ENCODE data around the gene SHISA2.

SHISA2 gene

GRCh38 chr13:26062853-26063444 lies 11.1 kb upstream of the SHISA2 start:
- DNase-seq (ENCODE audit: insufficient read length, low spot score) (no peak), FAIRE-seq (no peak)
- TF ChIP-seq TAF1 (IDR thresholded peaks at IDR 0.05; ENCODE audit: low read depth, low read length) (no peak), PAX5 (IDR thresholded peaks at IDR 0.05; ENCODE audit: insufficient read depth, low read length, severe bottlenecking) (no peak), SPI1 (IDR thresholded peaks at IDR 0.05; ENCODE audit: low read depth, low read length) (no peak), POU2F2 (IDR thresholded peaks at IDR 0.05; ENCODE audit: low read depth, low read length) (no peak), POLR2A (IDR thresholded peaks at IDR 0.05; ENCODE audit: low read depth, low read length) (no peak), POLR2AphosphoS5 (IDR thresholded peaks at IDR 0.05; ENCODE audit: low read depth, low read length) (no peak)

- FAIRE-seq (no peak), DNase-seq (ENCODE audit: insufficient read length, low spot score) (no peak)
- TF ChIP-seq TAF1 (IDR thresholded peaks at IDR 0.05; ENCODE audit: low read depth, low read length), result no peak
- TF ChIP-seq PAX5 (IDR thresholded peaks at IDR 0.05; ENCODE audit: insufficient read depth, low read length, severe bottlenecking), result no peak
- TF ChIP-seq POLR2A (IDR thresholded peaks at IDR 0.05; ENCODE audit: low read depth, low read length), result no peak
- TF ChIP-seq SPI1 (IDR thresholded peaks at IDR 0.05; ENCODE audit: low read depth, low read length), result no peak
- no peak for TF ChIP-seq POLR2AphosphoS5 (IDR thresholded peaks at IDR 0.05; ENCODE audit: low read depth, low read length)
- TF ChIP-seq POU2F2 (IDR thresholded peaks at IDR 0.05; ENCODE audit: low read depth, low read length), result no peak
These were observed 10.1 kb upstream of the SHISA2 start for GRCh38 chr13:26061947-26062346.

DNA sequence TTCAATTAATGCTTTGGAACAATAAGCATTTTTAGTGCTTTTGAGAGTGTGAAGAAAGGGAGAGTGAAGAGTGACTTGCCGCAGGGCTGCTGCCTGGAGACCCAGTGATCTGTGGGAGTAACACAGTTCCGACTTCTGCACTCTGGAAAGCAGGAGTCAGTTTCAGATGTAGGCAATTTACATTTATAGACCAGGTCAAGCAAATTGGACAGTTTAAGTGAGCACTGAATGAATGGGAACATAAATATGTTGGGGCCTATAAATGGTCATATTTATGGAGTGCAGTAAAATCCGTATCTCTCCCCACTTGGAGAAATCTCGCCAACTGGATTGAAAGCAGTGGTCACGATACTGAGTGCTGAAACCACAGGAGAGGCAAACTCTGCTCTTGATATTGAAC lies 9.4 kb upstream of the SHISA2 start:
- TF ChIP-seq TAF1 (IDR thresholded peaks at IDR 0.05; ENCODE audit: low read depth, low read length), result no peak
- TF ChIP-seq POU2F2 (IDR thresholded peaks at IDR 0.05; ENCODE audit: low read depth, low read length), result no peak
- no peak for TF ChIP-seq POLR2AphosphoS5 (IDR thresholded peaks at IDR 0.05; ENCODE audit: low read depth, low read length)
- TF ChIP-seq POLR2A (IDR thresholded peaks at IDR 0.05; ENCODE audit: low read depth, low read length), result no peak
- no peak for TF ChIP-seq PAX5 (IDR thresholded peaks at IDR 0.05; ENCODE audit: insufficient read depth, low read length, severe bottlenecking)
- TF ChIP-seq SPI1 (IDR thresholded peaks at IDR 0.05; ENCODE audit: low read depth, low read length), result no peak
- DNase-seq (ENCODE audit: insufficient read length, low spot score), result no peak
- no peak for FAIRE-seq

DNA sequence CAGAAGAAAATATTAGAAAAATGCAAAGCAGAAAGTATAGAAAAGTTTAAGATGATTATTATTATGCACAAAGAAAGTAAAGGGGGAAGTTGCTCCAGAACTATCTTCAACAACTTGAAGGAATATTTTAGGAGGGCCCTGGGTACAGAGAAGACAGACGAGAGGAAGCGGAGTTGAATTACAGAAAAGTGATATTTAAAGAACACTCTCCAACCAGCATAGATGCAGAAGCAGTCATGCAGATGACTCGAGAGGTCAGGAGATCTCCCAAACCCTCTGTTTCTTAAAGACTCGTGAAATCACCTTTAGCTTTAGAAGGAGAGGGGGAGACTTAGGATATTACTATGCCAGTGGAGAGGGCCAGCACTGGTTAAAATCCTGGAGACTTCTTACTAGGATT lies 8.5 kb upstream of the SHISA2 start:
- no peak for TF ChIP-seq POLR2A (IDR thresholded peaks at IDR 0.05; ENCODE audit: low read depth, low read length)
- TF ChIP-seq POLR2AphosphoS5 (IDR thresholded peaks at IDR 0.05; ENCODE audit: low read depth, low read length), result no peak
- TF ChIP-seq PAX5 (IDR thresholded peaks at IDR 0.05; ENCODE audit: insufficient read depth, low read length, severe bottlenecking), result no peak
- no peak for TF ChIP-seq TAF1 (IDR thresholded peaks at IDR 0.05; ENCODE audit: low read depth, low read length)
- TF ChIP-seq SPI1 (IDR thresholded peaks at IDR 0.05; ENCODE audit: low read depth, low read length), result no peak
- no peak for TF ChIP-seq POU2F2 (IDR thresholded peaks at IDR 0.05; ENCODE audit: low read depth, low read length)
- DNase-seq (ENCODE audit: insufficient read length, low spot score) (no peak), FAIRE-seq (no peak)

GRCh38 chr13:26058704-26059103 lies 6.9 kb upstream of the SHISA2 start:
- DNase-seq (ENCODE audit: insufficient read length, low spot score) (no peak), FAIRE-seq (no peak)
- TF ChIP-seq POLR2A (IDR thresholded peaks at IDR 0.05; ENCODE audit: low read depth, low read length) (no peak), TAF1 (IDR thresholded peaks at IDR 0.05; ENCODE audit: low read depth, low read length) (no peak), POLR2AphosphoS5 (IDR thresholded peaks at IDR 0.05; ENCODE audit: low read depth, low read length) (no peak), SPI1 (IDR thresholded peaks at IDR 0.05; ENCODE audit: low read depth, low read length) (no peak), PAX5 (IDR thresholded peaks at IDR 0.05; ENCODE audit: insufficient read depth, low read length, severe bottlenecking) (no peak), POU2F2 (IDR thresholded peaks at IDR 0.05; ENCODE audit: low read depth, low read length) (no peak)

- TF ChIP-seq POLR2AphosphoS5 (IDR thresholded peaks at IDR 0.05; ENCODE audit: low read depth, low read length) (no peak), PAX5 (IDR thresholded peaks at IDR 0.05; ENCODE audit: insufficient read depth, low read length, severe bottlenecking) (no peak), SPI1 (IDR thresholded peaks at IDR 0.05; ENCODE audit: low read depth, low read length) (no peak), TAF1 (IDR thresholded peaks at IDR 0.05; ENCODE audit: low read depth, low read length) (no peak), POLR2A (IDR thresholded peaks at IDR 0.05; ENCODE audit: low read depth, low read length) (no peak), POU2F2 (IDR thresholded peaks at IDR 0.05; ENCODE audit: low read depth, low read length) (no peak)
- DNase-seq (ENCODE audit: insufficient read length, low spot score) (no peak), FAIRE-seq (no peak)
These were observed 3.1 kb upstream of the SHISA2 start for GRCh38 chr13:26054896-26055295.

- TF ChIP-seq SPI1 (IDR thresholded peaks at IDR 0.05; ENCODE audit: low read depth, low read length) (no peak), POLR2A (IDR thresholded peaks at IDR 0.05; ENCODE audit: low read depth, low read length) (no peak), TAF1 (IDR thresholded peaks at IDR 0.05; ENCODE audit: low read depth, low read length) (no peak), POU2F2 (IDR thresholded peaks at IDR 0.05; ENCODE audit: low read depth, low read length) (no peak), POLR2AphosphoS5 (IDR thresholded peaks at IDR 0.05; ENCODE audit: low read depth, low read length) (no peak), PAX5 (IDR thresholded peaks at IDR 0.05; ENCODE audit: insufficient read depth, low read length, severe bottlenecking) (no peak)
- no peak for DNase-seq (ENCODE audit: insufficient read length, low spot score)
- FAIRE-seq, result no peak
These were observed 1.7 kb upstream of the SHISA2 start for GRCh38 chr13:26053418-26053980.

- TF ChIP-seq POU2F2 (IDR thresholded peaks at IDR 0.05; ENCODE audit: low read depth, low read length) (no peak), SPI1 (IDR thresholded peaks at IDR 0.05; ENCODE audit: low read depth, low read length) (no peak), PAX5 (IDR thresholded peaks at IDR 0.05; ENCODE audit: insufficient read depth, low read length, severe bottlenecking) (no peak), POLR2A (IDR thresholded peaks at IDR 0.05; ENCODE audit: low read depth, low read length) (no peak), TAF1 (IDR thresholded peaks at IDR 0.05; ENCODE audit: low read depth, low read length) (no peak), POLR2AphosphoS5 (IDR thresholded peaks at IDR 0.05; ENCODE audit: low read depth, low read length) (no peak)
- FAIRE-seq (no peak), DNase-seq (ENCODE audit: insufficient read length, low spot score) (no peak)
These were observed 521 bp upstream of the SHISA2 start for GRCh38 chr13:26052337-26052736.

- no peak for TF ChIP-seq POLR2AphosphoS5 (IDR thresholded peaks at IDR 0.05; ENCODE audit: low read depth, low read length)
- no peak for TF ChIP-seq PAX5 (IDR thresholded peaks at IDR 0.05; ENCODE audit: insufficient read depth, low read length, severe bottlenecking)
- TF ChIP-seq POLR2A (IDR thresholded peaks at IDR 0.05; ENCODE audit: low read depth, low read length), result no peak
- no peak for TF ChIP-seq TAF1 (IDR thresholded peaks at IDR 0.05; ENCODE audit: low read depth, low read length)
- no peak for TF ChIP-seq SPI1 (IDR thresholded peaks at IDR 0.05; ENCODE audit: low read depth, low read length)
- TF ChIP-seq POU2F2 (IDR thresholded peaks at IDR 0.05; ENCODE audit: low read depth, low read length), result no peak
- no peak for DNase-seq (ENCODE audit: insufficient read length, low spot score)
- FAIRE-seq, result no peak
These were observed 572 bp downstream of the SHISA2 start for GRCh38 chr13:26051231-26051656.
